Stimulated activated CD4-positive, alpha-beta T cell treated with anti-CD3 and anti-CD28 coated beads, TNF-alpha, amount 100 ng/mL, for 24 hours (primary cell): ENCODE measurements around the gene TCF12.
A peak's percentile ranks its signal among the peaks of the same experiment; 100 is the strongest.

Experiments
- DNase-seq, 3 experiments: peaks; one replicate each; pipeline ENCODE4 v3.0.0-alpha.2; 2020; ENCODE audit warnings: low read depth in 3 of 3

Gene TCF12

DNA sequence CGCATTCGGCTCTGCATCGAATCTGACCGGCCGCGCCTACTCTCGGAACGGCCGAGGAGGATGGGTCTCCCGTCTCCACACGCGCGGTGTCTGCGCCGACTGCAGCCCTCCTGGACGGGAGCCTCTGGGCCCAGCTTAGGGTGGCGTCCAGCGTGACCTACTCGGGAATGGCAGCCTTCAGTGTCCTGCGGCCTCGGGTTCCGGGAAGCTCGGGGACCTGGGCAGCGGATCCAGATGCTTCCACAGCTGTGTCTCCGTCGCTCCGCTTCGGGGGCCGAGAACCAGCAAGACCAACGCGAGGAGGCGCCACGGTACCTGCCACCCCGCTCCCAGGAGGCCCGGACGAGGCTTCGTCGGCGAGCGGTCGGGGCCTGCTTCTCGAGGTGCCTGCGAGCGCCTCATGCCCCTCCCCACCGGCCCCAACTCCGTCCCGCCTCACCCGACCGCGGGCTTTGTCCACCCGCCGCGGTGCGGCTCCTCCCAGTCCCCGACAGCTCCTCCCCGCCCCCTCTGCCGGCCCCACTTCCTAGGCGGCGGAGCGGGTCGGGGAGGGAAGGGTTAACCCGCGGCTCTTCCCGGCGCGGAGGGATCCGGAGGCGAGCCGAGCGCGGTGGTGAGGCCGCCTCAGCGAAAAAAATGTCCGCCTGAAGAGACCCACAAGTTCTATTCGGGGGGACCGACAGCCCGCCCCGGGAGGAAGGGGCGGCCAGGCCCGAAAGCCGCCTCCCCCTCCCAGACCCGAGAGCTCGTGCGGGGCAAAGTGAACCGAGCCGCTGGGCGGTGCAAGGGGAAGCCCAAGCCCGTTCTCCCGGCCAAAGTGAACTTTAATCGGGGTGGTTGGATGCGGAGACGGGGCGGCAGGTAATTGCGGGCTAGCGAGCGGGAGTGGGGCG is at the start of gene TCF12:
TCF12 (plus strand) TSS at position 599 of the 893 bp plus-strand sequence. CDS start 1,270 bp downstream, outside the sequence.
- DNase-seq = peak; percentile 76 to 90 (median 82)

DNA sequence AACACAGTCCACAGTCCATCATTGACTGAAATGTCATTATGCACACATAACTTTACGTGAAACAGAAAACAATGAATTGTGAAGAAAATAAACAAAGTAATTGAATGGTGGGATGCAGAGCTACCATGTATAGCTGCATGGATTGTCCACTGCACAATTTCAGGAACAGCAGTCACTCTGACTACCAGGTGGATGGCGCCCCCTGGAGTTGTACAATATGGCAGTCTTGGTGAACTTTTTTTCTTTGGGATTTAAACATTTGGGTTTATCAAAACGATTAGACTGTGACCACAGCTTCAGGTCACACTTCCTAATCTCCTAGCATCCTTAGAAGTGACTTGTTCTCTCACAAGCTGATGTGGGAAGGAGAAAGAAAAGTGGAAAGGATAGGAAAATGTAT is 48.9 kb upstream of the TCF12 start:
- peak in 1 of 3 experiments; percentile 32 for DNase-seq

DNA sequence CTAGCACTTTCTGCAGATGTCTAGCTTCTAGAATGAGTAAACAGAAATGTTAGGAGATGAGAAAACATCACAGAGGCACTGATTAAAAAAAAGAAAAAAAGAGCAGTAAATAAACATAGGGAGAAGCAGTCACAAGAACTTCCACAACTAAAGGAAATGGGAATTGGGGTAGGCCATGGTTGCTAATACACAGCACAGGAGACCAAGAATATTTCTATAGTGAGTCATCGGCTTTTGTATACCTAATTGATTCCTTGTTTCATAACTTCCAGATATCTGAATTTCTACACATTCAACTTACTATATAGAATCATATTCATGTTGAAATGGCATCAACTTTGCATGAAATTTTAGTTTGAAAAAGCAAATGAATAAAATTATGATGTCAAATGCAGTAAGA is 47.3 kb upstream of the TCF12 start:
- DNase-seq = no peak

DNA sequence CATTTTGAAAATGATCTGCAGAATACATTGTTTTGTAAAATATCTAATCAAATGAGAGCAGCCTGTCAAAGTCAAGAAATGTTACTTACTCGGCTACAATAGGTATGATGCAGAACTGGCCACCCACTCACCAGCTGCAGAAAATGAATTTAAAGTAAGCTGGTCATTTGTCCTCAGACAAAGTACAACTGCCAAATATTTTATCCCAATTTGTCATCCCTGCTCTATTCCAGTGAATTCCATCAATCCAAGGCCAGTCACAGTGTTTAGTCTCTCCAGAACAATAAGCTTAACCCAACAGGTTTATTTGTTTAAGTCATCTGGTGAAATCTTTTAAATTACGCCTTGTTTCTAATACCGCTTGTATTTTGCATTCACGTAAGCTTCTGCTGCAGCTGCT is 46.6 kb upstream of the TCF12 start:
- DNase-seq = no peak

DNA sequence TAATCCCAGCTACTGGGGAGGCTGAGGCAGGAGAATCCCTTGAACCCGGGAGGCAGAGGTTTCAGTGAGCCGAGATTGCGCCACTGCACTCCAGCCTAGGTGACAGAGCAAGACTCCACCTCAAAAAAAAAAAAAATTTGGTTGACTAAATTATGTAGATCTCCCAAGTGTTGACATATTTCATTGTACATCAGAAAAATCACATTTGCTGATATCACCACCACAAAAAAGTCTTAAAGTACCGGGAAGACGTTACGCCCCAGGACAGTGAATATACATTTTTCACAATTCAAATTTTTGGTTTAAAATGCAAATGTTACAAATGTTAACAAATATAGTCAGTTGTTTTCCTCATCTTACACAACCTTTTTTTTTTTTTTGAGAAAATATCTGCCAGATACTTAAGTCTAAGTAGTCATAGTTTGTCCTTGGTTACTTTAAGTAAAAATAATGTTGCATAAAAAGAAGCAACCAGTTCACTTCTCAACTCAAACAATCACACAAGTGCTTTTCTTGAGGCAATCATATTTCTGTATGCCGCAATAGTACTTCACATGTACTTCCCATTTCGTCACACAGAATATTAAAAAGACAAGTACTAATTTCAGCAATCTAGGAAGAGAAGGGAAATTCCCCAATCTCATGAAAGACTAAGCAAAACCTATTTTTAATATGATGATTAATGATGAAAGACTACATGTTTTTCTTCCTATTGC is 41.0 kb upstream of the TCF12 start:
- DNase-seq = no peak

DNA sequence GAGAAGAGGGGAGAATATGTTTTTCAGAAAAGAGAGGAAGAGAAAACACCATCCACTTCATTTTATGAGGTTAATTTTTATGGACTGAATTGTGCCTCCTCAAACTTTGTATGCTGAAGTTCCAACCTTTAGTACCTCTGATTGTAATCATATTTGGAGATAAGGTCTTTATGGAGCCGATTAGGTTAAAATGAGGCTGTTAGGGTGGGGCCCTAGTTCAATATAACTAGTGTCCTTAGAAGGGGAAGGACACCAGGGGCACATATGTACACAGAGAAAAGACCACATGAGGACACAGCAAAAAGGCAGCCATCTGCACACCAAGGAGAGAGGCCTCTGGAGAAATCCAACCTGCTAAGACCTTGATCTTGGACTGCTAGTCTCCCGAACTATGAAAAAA is 38.9 kb upstream of the TCF12 start:
- DNase-seq = no peak

DNA sequence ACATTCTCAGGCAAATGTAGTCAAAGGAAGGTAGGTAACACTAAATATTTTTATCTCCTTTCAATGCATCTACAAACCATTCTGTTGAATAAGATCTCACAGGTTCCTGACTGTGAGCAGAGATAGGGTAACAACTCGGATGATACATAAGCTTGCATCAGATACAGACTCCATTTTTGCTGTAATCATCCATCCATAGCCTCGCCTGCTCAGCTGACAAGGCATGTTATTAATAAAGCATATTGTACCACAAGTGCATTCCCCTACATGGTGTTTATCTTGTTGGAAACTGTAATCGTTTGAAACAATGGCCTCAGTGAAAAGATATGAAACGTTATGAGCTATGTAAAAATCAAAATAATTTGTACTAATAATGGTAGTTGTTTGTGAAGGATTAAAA is 35.4 kb upstream of the TCF12 start:
- no peak for DNase-seq

DNA sequence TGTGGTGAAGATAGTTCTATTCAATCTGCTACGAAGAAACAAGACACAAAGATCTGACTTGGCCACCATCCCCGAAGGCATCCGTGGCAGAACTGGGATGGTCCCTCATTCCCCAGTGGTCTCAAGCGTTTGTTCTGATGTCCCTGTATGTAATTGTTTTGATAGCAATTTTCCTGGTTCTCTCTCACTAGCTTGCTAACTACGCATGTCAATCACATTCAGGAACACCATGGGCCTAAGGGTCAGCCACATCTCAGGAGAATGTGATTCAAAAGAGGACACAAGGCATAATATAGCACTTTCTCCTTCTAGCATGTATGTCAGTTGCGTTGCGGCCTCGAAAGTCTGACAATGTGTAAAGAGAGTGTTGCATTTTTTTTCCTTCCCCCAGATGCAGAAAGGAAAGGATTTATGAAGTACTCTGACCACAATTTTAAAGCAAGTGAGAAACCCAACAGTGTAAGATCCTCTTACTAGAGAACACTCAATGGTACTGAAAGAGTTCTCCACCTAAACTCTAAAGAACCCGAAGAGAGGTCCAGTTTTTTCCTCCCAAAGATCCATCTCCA is 32.0 kb upstream of the TCF12 start:
- no peak for DNase-seq

DNA sequence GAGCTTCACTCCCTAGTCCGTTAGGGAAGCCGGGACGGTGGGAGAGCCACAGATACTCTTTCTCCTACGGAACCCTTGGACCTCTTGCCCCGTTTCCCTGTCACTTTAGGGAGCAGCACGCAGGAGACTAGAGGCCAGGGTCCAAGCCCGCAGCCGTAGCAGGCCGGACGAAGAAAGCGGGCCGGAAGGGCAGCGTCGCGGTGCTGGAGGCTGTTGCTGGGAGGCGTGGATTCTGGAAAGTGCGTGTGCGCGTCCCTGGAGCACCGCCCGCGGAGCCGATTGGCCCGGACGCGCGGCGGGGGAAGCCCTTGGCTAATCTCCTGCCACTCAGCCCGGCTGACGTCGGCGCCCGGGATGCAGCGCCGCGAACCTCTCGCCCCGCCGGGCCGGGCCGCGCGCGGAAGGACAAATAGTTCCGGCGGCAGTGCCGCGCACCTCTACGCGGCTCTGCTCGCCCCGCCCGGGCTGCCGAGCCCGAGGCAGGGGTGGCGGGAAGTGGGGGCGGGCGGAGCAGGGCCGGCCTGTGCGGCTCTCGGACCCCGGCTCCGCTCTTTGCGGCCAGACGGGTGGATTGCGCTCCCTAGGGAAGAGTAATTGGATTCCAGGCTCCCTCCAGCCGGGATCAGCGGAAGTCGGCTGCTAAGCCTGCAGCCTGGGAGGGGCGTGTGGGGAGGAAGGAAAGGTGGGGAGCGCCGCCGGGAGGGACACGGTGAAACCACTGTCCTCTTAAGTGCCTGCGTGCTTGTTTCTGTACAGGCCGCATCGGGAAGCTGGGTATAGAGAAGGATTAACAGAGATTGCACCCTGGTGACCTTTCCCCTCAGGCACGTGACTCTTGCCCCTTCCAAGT is 31.3 kb upstream of the TCF12 start:
- peak; percentile 65 to 82 (median 72) for DNase-seq

DNA sequence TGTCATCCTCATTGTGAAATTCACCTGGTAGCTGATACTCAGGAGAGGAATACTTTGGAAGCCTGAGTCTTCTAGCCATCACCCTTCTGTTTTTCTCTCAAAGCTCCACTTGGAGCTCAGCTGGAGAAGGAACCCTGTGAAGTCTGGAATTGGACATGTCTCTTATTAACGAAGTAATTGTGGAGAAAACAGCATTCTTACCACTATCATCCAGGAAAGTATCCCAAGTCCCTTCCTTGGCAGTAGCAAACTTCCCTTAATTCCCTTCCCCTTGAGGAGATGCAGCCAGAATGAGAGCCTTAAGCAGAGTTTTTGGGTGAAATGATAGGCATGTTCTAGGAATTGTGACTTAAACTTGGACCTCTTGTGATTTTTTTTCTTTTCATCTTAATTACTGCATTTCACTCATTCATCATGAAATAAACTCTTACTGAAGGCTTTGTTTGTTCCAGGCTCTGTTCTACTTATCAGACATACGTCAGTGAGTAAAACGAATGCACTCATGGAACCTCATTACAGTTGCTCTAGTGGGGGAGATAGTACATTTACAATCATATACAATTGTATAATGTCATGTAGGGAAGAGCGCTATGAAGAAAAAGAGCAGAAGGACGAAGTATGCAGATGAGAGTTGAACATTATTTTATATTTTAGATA is 30.5 kb upstream of the TCF12 start:
- DNase-seq = no peak

DNA sequence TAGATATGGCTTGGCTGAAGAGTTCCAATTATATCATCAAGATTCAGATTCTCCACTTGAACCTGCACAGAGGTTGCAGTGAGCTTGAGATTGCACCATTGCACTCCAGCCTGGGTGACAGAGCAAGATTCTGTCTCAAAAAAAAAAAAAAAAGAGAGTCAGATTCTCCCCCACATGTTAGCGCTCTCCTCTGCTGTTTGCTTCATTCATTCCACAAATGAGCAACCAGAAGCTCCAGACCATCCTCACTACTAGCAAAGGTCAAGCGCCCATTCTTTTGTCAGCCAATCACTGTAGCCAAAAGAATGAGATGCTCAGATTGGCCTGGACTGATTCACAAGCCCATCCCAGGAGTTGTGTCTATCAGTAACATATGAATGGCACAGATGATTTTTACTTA is 28.4 kb upstream of the TCF12 start:
- no peak for DNase-seq

DNA sequence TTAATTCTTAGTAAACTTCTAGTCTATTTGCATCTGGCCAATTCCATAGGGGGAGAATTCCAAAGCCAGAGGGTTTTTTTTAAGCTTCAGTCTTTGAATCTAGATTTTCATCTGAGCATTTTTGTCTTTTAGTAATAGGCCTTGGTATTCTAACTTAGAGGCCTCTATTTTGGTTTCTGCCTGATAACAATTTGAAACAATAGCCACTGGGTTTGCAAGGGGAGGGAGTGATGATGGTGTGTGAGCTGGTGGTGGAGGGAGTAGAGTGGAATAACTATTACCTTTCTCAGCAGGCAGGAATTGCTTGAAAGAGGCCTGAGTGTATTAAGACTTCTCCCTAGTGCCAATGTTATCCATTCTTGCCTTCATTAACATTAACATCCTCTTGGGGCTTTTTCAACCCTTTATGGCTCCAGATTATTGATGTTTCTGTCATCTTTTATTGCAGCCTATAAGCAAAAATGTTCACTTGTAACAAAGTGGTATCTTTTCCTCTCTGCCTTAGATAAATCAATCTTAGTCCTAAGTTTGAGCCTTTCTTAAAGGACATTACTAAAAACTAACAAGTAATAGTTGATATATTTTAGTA is 26.5 kb upstream of the TCF12 start:
- no peak for DNase-seq

DNA sequence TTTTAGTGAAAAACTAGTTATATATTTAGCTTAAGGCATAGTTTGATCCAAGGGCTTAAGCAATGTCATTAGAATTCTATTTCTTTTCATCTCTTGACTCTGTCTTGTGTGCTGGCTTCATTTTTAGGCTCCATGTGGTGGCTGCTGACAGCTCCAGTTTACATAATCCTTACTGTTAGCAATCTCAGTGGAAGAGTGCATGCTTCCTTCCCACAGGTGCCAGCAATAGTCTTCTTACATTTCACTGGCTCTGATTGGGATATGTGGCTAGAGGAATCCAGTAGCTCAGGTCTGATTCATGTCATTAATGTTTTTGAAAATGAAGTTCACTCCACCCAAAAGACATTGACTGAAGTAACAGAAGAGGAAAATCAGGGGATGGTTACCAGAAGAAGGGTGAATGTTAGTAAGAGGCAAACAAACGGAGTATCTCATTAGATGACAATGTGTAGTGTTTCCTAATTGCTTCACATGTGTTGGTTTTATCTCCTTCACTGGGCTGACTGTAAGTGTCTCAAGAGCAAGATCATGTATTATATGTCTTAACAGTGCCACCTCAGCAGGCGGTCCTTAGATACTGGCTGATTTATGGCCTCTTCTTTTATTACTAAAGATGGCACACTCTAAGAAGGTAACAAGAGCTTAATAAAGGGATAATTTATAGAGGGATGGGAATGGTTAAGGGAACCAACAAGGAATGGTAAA is 25.6 kb upstream of the TCF12 start:
- DNase-seq = no peak

DNA sequence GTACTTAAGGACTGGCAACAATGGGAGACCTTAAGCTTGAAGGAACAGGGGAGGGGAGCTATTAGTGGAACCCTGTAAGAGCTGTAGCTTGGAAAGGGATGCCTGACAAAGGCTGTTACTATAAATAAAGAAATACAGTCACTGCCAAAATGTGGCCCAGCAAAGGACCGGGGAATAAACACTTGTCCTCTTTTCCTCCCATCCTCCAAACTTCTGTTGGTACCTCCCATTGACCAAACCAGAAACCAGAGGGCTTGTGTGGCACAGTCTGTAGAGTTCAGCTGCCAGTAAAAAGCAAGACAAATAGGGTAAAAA is 25.1 kb upstream of the TCF12 start:
- DNase-seq = no peak

DNA sequence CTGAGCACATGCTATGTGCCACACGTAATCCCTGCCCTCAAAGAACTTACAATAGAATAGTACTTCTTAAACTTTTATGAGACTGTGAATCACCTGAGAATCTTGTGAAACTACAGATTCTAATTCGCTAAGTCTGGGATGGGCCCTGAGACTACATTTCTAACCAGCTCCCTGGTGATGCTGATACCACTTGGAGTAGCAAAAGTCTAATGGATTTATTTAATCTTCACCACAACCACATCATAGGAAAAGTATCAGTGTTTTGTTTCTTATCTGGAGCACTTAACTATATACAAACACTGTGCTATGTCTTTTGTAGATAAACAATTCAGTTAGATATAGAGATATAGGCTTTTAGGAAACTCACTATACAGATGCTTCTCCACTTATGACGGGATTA is 23.8 kb upstream of the TCF12 start:
- DNase-seq = no peak

DNA sequence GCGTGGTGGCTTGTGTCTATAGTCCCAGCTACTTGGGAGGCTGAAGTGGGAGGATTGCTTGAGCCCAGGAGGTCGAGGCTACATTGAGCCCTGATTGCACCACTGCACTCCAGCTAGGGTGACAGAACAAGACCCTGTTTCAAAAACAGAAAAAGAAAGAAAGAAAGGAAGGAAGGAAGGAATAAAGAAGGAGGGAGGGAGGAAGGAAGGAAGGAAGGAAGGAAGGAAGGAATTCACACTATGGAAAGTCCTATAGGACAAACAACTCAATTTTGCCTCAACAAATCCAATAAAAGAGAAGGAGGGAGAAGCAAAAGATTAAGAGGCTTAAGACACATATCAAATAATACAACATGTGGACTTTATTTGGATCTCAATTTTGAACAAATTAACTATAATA is 16.5 kb upstream of the TCF12 start:
- no peak for DNase-seq

DNA sequence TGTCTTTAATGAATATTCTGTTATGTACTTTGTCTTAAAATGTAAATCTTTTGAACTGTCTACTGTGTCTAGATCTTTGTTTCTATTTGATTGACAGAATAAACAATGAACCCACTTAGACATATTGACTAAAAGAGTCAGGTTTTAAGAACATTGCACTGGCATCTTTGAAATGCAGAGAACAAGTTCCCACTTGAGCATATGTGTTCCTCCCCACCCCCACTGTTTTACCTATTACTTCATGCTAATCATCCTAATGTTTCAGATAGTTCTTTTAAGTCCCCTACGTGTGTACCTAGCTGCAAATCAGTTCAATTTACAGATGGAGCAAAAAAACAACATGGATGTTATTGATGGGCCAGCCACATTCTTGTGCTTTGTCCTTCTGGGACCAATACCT is 11.7 kb upstream of the TCF12 start:
- no peak for DNase-seq

DNA sequence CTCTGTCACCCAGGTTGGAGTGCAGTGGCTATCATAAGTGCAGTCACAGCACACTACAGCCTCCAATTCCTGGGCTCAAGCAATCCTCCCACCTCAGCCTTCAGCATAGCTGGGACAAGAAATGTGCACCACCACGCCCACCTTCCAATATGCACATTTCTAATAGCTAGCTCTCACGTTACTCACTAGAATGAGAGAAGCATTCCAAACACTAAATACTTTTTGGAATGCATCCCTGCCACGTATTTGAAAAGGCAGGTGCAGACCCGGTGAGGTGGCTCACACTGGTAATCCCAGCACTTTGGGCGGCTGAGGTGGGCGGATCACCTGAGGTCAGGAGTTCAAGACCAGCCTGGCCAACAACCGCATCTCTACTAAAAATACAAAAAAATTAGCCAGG is 7.6 kb upstream of the TCF12 start:
- DNase-seq = no peak

DNA sequence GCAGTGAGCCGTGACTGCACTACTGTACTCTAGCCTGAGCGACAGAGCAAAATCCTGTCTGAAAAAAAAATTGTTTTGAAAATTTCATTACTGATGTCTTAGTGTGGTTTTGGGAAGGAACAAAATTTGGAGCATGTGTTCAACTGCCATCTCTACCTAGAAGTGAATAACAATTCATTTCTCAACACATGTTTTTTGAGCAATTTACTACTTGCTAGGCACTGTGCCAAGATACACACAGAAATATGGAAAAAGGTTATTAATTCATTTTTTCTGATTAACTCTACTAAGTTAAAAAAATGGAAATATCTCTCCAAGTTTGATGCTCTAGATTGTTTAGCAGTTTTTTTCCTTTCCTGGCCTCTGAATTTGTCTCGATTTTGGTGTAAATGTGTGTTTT is 5.2 kb upstream of the TCF12 start:
- DNase-seq = no peak

DNA sequence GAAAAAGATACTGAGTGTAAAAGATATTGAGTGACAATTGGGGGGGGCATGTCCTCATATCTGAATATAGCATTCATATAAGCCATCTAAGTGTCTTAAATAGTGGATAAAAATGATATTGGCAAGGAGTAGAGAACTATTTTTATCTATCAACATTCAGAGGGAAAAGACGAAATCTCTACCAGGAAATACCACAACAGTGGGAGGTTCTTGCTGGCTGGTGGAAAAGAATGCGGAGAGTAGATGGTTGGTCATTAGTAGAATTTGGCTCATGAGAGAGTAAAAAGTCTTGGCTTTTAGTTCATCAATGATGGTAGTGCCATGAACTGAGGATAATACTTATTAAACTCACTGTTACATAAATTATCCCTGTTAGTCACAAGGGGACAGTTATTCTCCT is 4.8 kb upstream of the TCF12 start:
- no peak for DNase-seq

DNA sequence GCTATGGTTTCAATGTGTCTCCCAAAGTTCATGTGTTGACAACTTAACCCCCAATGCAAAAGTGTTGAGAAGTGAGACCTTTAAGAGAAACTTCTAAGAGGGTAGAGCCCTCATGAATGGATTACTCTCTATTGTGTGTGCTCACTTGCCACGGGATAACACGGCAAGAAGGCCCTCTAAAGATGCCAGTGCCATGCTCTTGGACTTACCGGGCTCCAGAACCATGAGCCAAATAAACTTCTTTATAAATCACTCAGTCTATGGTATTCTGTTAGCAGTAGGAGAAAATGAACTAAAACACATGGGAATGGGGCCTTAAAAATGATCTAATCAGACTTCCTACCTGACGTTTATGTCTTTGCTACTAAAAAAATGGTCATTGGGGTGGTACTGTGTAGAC is 2.6 kb upstream of the TCF12 start:
- no peak for DNase-seq
